ENCODE data around the gene RAPGEF1.

RAPGEF1 gene

GRCh38 chr9:131601683-131602181 is 138.1 kb downstream of the RAPGEF1 start:
- no peak for DNase-seq

DNA sequence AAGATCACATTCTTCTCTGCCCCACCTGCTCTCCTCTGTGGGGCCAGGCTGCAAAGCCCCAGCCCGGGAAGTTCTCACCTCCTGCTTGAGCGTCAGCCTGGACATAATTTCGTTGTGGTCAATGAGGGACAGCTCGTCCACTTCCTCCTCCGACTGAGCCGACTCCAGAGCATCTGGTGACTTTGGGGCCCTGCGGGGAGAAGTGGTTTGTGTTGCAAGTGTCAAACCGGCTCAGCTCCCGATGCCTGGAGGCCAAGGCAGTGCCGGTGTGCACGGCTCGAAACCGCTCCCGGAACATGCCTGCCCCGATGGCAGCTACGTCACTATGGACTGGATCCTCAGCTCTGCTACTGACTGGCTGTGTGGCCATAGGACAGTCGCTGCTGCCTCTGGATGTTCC is 141.8 kb downstream of the RAPGEF1 start:
- no peak for DNase-seq

GRCh38 chr9:131597246-131597645 is 142.6 kb downstream of the RAPGEF1 start:
- DNase-seq = no peak

DNA sequence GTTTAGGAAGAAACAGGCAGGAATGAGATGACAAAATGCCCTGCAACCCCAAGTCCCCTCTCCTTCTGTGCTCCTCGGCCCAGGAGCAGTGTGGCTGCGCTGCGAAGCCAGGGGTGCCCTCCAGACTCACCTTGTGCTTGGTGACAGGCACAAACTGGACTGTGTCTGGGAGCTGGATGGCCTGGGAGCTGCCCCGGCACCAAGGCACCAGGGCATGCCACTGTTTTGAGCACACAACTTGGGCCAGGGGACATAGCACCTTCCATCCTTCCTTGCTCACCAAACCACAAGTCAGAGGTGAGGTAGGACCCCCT is 143.5 kb downstream of the RAPGEF1 start:
- DNase-seq = no peak

DNA sequence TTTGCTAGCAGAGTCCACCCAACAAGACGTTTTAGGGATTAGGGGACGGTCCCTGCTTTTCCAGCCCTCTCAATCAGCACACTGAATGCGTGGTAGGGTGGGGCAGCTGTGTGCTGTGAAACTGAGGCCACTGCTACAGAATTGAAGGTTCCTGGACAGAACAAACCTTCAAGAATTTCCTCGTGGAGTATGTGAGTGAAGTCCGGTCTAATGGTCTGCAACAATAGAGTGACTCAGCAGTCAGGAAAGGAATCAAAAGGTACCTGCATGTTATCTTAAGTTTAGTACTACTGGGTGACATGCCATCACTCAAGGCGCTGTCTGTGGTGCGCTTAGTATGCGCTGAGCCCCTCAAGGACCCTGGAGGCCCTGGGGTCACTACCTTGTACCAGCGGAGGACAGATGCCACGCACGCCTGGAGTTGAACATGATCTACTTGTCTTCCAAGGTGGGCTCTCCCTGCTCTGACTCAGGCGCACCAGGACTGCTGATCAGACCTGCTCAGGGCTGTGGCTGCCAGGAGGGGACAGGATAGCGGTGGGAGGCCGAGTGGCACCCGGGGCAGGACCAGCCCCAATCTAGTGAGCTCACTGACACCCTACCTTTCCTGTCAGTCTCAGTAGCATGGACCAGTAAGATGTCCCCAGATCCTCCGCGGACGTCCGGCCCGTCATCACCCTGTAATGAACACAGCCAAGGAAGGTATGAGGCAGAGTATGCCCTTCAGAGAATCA is 144.0 kb downstream of the RAPGEF1 start:
- no peak for DNase-seq

- no peak for DNase-seq
Measured at GRCh38 chr9:131594906-131595665, 144.8 kb downstream of the RAPGEF1 start.

DNA sequence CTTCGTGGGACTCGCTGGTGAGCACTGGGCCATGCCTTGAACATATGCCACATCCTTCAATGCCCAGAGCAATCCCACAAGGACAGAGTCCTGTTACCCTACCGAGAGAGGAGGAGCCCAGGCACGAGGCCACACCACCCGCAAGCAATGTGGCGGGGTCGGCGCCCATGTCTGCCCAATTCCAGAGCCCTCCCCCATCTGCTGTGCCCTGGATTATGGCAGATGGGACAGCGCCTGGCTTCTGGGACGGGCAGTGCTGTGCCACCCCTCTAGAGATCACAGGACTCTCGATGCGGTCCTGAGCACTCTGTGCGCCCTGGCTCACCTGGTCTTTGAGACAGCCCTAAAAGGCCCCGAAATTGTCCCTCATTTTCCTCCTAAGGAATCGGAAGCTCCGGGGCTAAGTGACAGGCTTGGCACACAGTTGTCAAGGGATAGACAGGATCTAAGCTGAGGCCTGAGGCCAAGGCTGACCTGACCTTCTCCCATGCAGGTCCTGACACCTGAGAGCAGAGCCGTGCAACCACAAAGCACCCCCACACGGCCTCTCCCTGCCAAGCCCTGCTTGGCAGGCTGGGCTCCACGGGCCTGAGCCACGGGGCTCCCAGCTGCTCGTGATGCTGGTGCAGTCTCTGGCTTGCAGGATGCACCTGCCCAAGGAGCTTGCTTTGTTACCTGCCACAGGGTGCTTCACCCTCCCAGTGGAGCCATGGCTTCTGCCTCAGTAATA is 145.8 kb downstream of the RAPGEF1 start:
- no peak for DNase-seq

- no peak for DNase-seq
Measured at GRCh38 chr9:131593091-131593820, 146.6 kb downstream of the RAPGEF1 start.

- no peak for DNase-seq
Measured at GRCh38 chr9:131591845-131592208, 148.0 kb downstream of the RAPGEF1 start.

DNA sequence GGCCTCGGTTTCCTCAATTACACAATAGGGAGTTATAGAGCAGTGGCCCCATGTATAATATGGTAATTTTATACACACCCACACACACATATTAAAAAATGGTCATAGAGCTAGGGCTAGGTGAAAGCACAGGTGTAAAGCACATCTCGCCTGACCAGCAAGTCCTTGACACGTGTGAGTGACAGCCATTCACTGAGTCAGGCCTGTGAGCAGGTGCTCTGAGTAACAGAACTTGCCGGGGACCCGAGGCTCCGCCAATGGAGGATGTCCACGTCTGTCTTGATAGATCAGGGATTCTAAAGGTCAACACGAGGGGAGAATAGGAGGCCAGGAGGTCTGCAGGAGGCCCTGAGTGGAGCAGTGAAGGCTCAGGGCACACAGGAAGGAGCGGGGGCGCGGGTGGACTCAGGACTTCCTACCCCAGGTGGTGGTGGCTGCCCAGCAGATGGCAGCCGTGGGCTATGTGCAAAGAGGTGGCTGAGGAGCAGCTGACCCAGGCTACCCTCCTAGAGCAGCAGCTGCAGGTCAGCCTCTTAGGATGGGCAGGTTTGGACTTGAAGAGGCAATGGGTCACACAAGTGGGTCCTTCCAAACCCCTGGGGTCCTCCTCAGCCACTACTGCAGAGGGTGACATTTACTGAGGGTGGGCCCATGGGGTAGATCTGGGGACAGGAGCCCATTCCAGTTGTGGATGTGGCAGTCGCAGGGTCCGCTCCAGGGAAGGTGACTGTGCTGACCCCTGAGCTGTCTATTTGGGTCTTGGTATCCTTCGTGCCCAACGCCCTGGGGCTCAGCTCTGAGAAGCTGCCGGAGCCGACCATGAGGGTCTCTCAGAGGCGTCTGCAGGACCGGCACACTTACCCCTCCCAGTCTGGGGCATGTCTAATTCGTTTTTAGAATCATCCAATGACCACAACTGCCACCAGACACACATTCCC is 148.7 kb downstream of the RAPGEF1 start:
- peak; percentile 66 for DNase-seq

- no peak for DNase-seq
Measured at GRCh38 chr9:131590449-131590848, 149.4 kb downstream of the RAPGEF1 start.

- DNase-seq = no peak
Measured at GRCh38 chr9:131589993-131590392, 149.9 kb downstream of the RAPGEF1 start.

GRCh38 chr9:131589124-131589711 is 150.7 kb downstream of the RAPGEF1 start:
- DNase-seq = no peak

GRCh38 chr9:131588396-131588795 is 151.5 kb downstream of the RAPGEF1 start:
- DNase-seq = no peak

DNA sequence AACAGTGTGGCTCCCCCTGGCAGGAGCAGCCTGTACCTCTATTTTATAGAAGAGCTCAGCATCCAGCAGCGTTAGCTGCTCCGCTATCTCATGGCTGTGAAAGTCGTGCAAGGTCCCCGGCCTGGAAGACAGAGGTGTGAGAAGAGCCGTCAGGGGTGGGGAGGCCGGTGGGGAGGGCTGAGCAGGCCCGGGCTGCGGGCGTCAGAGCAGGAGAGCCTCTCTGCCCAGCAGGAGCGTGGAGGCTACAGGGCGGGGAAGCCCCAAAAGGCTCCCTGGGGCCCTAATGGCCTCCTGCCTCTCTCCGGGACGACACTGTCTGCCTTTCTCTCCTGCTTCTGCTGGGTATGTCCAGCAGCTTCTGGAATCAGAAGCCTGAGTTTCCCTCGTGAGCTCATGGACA is 152.0 kb downstream of the RAPGEF1 start:
- DNase-seq = no peak

- DNase-seq = no peak
Measured at GRCh38 chr9:131587331-131587730, 152.5 kb downstream of the RAPGEF1 start.

DNA sequence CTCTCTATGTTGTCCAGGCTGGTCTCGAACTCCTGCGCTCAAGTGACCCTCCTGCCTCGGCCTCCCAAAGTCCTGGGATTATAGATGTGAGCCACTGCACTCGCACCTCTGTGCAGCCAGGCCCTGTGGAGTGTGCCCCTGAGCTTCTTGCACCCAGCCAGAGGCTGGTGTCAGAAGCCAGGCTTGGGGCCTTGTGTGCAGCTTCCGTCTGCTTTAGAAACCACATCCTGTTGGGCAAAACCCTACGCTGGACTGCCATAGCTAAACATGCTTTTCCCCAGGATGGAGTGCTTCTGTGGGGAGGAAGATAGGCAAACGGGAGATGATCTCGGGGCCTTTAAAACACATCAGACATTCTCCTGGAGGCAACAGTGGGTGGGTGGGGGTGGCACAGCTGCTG is 154.5 kb downstream of the RAPGEF1 start:
- DNase-seq = no peak

DNA sequence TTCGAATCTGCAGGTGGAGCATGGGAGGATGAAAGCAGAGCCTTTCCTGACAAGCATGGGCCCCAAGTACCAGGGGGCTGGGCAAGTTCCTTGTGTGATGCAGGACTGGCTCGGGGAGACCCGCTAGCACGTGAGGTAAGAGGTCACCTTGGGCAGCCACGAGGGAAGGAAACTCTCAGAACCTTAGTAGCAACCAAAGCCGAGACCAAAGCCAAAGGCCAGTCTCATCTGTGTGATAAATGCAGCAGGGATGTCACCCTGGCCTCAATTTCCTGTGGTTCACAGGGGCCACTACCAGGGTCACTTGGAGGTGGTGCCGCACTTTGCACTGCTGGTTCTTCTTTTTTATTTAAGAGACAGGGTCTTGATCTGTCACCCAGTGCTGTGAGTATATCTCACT is 155.0 kb downstream of the RAPGEF1 start:
- DNase-seq = no peak

- DNase-seq = no peak
Measured at GRCh38 chr9:131583836-131584555, 155.9 kb downstream of the RAPGEF1 start.

- no peak for DNase-seq
Measured at GRCh38 chr9:131583337-131583645, 156.6 kb downstream of the RAPGEF1 start.
